ENCODE data around the gene MFAP3. TPM values are rescaled to one million over a fixed set of nuclear protein-coding genes. Genes with fewer than 3 reads are reported as not detected.

MFAP3 gene
- 24.8 and 32.6 TPM in 2 replicates for total RNA-seq

GRCh38 chr5:154038707-154039457, at the start of gene MFAP3, which contains the start of gene FAM114A2:
Gene MFAP3, plus strand, starts transcription at chr5:154038967. Its CDS starts 10,756 bp downstream, at chr5:154049723.
Gene FAM114A2, minus strand, starts transcription at chr5:154038910. Its CDS starts 3,957 bp downstream, at chr5:154034953.

Other genes starting within 250 kb of the MFAP3 start
- 19.3 and 30.3 TPM in 2 replicates for gene FAM114A2, start 57 bp upstream of the MFAP3 start, total RNA-seq
- gene GALNT10, start 151.8 kb downstream of the MFAP3 start, total RNA-seq, result 25.1 and 28.4 TPM in 2 replicates

Data from myometrial cell (primary cell).